ENCODE data around the gene TCAP. TPM values are rescaled to one million over a fixed set of nuclear protein-coding genes. Genes with fewer than 3 reads are reported as not detected.
A peak's percentile ranks its signal among the peaks of the same experiment; 100 is the strongest.

Gene TCAP
- total RNA-seq, 1 donor from 2014 or later = 2.3 TPM

GRCh38 chr17:39638317-39638716, 26.8 kb upstream of the TCAP start:
- Mint-ChIP-seq H3K36me3 (no peaks in the 10 kb centered on the region), H3K4me3 (peak overlapping the region; percentile 90), H3K27ac (no peak overlapping the region), H3K27me3 (ENCODE audit: low read depth) (no peaks in the 10 kb centered on the region), H3K9me3 (no peaks in the 10 kb centered on the region), H3K4me1 (peaks cover 25% of the 10 kb centered on the region)
- no peak for TF ChIP-seq CTCF (IDR thresholded peaks at IDR 0.05; ENCODE audit: unreplicated experiment)
- DNase-seq (ENCODE audit: low spot score in 2 of 2, unreplicated experiment in 2 of 2) = no peak

- H3K9me3 Mint-ChIP-seq = no peaks in the 10 kb centered on the region
- H3K4me3 Mint-ChIP-seq = peak overlapping the region; percentile 5
- no peak for DNase-seq (ENCODE audit: low spot score in 2 of 2, unreplicated experiment in 2 of 2)
- H3K36me3 Mint-ChIP-seq = no peaks in the 10 kb centered on the region
- no peaks in the 10 kb centered on the region for H3K27me3 Mint-ChIP-seq (ENCODE audit: low read depth)
- H3K4me1 Mint-ChIP-seq = peaks cover 25% of the 10 kb centered on the region
- H3K27ac Mint-ChIP-seq = peak overlapping the region; percentile 17
- no peak for TF ChIP-seq CTCF (IDR thresholded peaks at IDR 0.05; ENCODE audit: unreplicated experiment)
Observed at GRCh38 chr17:39639043-39639442, 26.1 kb upstream of the TCAP start.

- H3K36me3 Mint-ChIP-seq = no peaks in the 10 kb centered on the region
- H3K9me3 Mint-ChIP-seq = no peaks in the 10 kb centered on the region
- peak overlapping the region; percentile 17 for H3K27ac Mint-ChIP-seq
- no peak for DNase-seq (ENCODE audit: low spot score in 2 of 2, unreplicated experiment in 2 of 2)
- peak overlapping the region; percentile 5 for H3K4me3 Mint-ChIP-seq
- H3K4me1 Mint-ChIP-seq = peaks cover 27% of the 10 kb centered on the region
- no peaks in the 10 kb centered on the region for H3K27me3 Mint-ChIP-seq (ENCODE audit: low read depth)
- no peak for TF ChIP-seq CTCF (IDR thresholded peaks at IDR 0.05; ENCODE audit: unreplicated experiment)
Observed at GRCh38 chr17:39639566-39640458, 25.3 kb upstream of the TCAP start.

- no peaks in the 10 kb centered on the region for H3K27me3 Mint-ChIP-seq (ENCODE audit: low read depth)
- H3K9me3 Mint-ChIP-seq = no peaks in the 10 kb centered on the region
- no peak overlapping the region for H3K4me3 Mint-ChIP-seq
- H3K4me1 Mint-ChIP-seq = peaks cover 32% of the 10 kb centered on the region
- no peak overlapping the region for H3K27ac Mint-ChIP-seq
- H3K36me3 Mint-ChIP-seq = no peaks in the 10 kb centered on the region
- DNase-seq (ENCODE audit: low spot score in 2 of 2, unreplicated experiment in 2 of 2) = no peak
- TF ChIP-seq CTCF (IDR thresholded peaks at IDR 0.05; ENCODE audit: unreplicated experiment) = no peak
Observed at GRCh38 chr17:39640591-39641031, 24.5 kb upstream of the TCAP start.

- H3K4me3 Mint-ChIP-seq = no peak overlapping the region
- H3K27me3 Mint-ChIP-seq (ENCODE audit: low read depth) = no peaks in the 10 kb centered on the region
- no peak overlapping the region for H3K27ac Mint-ChIP-seq
- DNase-seq (ENCODE audit: low spot score in 2 of 2, unreplicated experiment in 2 of 2) = no peak
- peaks cover 32% of the 10 kb centered on the region for H3K4me1 Mint-ChIP-seq
- no peak for TF ChIP-seq CTCF (IDR thresholded peaks at IDR 0.05; ENCODE audit: unreplicated experiment)
- H3K9me3 Mint-ChIP-seq = no peaks in the 10 kb centered on the region
- H3K36me3 Mint-ChIP-seq = no peaks in the 10 kb centered on the region
Observed at GRCh38 chr17:39641097-39641496, 24.1 kb upstream of the TCAP start.

Measured in mesothelial cell of epicardium (in vitro differentiated cells).